NCI-H1930 (cell line): ENCODE measurements around the gene SASH1.

Experiments
- DNase-seq, 2 experiments: peaks; one replicate each; lab custom pipeline; 2025; lab: John Stamatoyannopoulos, UW

Gene SASH1

GRCh38 chr6:148590883-148591282 lies 248.2 kb downstream of the SASH1 start:
- DNase-seq, result no peak

GRCh38 chr6:148591656-148592055 lies 249.0 kb downstream of the SASH1 start:
- no peak for DNase-seq

- no peak for DNase-seq
These were observed 250.6 kb downstream of the SASH1 start for GRCh38 chr6:148593130-148593812.

- no peak for DNase-seq
These were observed 251.2 kb downstream of the SASH1 start for GRCh38 chr6:148593813-148594170.

GRCh38 chr6:148595550-148595949 lies 252.9 kb downstream of the SASH1 start:
- no peak for DNase-seq

- no peak for DNase-seq
These were observed 254.3 kb downstream of the SASH1 start for GRCh38 chr6:148596891-148597455.

- no peak for DNase-seq
These were observed 256.1 kb downstream of the SASH1 start for GRCh38 chr6:148598724-148599123.

DNA sequence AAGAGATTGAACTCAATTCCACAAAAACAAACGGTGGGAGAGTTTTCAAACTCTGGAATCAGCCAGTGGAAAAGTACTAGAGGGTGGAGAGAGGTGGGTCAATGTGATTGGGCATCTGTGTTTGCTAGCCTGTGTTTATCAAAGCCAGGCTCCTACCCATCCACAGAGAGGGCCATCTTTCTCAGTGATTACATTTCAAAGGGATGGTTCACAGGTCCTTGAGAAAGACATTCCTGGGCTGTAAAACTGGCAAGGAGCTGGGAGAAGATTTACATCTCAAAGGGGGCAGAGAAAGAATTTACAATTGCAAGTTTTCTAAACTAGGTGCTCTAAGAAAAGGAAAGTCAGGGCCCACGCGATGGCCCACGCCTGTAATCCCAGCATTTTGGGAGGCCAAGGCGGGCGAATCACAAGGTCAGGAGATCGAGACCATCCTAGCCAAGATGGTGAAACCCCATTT lies 257.4 kb downstream of the SASH1 start:
- DNase-seq, result no peak
